Measurements from ENCODE around the gene CABLES1.

DNA sequence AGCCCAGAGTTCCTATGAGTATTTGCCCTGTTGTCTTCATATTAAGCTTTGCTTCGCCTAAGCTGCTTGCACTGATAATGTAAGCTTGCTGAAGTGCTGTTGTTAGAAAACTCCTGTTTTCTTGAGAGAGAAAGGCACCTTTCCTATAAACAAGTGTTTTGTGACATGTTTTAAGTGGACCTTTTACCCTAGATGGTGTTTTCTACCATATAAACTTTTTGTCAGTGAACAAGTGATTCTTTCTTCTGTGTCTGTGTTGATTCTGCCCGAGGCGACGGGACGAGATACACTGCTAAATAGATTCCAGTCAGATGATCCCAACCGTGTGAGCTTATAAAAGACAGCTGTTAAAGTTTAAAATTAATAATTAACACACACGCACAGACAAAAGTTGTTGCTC, 24.1 kb downstream of the CABLES1 start:
- TF ChIP-seq, protein P1, sequence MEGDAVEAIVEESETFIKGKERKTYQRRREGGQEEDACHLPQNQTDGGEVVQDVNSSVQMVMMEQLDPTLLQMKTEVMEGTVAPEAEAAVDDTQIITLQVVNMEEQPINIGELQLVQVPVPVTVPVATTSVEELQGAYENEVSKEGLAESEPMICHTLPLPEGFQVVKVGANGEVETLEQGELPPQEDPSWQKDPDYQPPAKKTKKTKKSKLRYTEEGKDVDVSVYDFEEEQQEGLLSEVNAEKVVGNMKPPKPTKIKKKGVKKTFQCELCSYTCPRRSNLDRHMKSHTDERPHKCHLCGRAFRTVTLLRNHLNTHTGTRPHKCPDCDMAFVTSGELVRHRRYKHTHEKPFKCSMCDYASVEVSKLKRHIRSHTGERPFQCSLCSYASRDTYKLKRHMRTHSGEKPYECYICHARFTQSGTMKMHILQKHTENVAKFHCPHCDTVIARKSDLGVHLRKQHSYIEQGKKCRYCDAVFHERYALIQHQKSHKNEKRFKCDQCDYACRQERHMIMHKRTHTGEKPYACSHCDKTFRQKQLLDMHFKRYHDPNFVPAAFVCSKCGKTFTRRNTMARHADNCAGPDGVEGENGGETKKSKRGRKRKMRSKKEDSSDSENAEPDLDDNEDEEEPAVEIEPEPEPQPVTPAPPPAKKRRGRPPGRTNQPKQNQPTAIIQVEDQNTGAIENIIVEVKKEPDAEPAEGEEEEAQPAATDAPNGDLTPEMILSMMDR (IDR thresholded peaks at IDR 0.05; ENCODE audit: low read length) = no peak
- no peak for TF ChIP-seq EZH2 (IDR thresholded peaks at IDR 0.05; ENCODE audit: borderline replicate concordance, low read length)

Measured in OCI-LY1 (cell line).